NCI-H2227 (cell line): ENCODE results near the gene PIK3C2G.
"Not testable (repeated sequence)": the region's sequence is repeated elsewhere in the genome, so short reads cannot be mapped to it uniquely, and the experiment has no call there.

ENCODE experiments used
- DNase-seq: peaks from one replicate; lab custom pipeline; 2025; ENCODE audit not compliant: unreplicated experiment; lab: John Stamatoyannopoulos, UW

PIK3C2G gene

DNA sequence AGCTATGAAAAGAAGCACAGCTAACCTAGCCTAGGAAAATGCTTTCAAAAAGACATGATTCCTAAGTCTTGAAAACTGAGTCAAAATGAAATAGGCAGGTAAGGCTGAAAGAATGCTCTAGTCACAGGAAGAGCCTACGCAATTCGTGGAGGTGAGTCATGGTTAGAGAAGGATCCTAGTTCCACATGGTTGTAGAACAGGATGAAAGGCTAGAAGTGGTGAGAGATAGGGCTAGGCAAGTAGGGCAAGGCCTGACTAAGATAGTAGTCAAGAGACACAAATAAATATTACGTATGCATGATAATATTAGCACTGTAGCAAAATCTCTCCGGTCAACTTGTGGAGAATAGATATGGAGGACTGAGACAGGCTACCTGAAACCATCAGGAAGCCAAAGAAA is 429.3 kb downstream of the PIK3C2G start:
- DNase-seq = no peak

DNA sequence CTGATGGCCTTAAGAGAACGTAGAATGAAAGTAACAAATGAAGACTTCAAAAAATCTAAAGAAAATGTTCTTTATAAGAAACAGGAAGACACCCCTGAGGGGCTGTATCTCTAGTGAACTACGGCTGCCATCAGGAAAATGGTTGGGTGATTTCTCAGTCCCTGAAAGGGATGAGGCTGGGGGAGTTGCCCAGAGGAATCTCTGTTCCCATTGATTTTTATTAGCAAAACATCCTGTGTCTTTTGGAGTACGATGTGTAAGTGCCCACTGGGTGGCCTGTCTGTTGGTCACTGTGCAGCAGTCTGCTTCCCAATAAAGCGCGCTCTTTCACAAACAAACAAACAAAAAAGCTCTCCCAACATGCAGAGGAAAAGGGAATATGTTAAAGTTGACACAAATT is 432.7 kb downstream of the PIK3C2G start:
- DNase-seq = not testable (repeated sequence)

DNA sequence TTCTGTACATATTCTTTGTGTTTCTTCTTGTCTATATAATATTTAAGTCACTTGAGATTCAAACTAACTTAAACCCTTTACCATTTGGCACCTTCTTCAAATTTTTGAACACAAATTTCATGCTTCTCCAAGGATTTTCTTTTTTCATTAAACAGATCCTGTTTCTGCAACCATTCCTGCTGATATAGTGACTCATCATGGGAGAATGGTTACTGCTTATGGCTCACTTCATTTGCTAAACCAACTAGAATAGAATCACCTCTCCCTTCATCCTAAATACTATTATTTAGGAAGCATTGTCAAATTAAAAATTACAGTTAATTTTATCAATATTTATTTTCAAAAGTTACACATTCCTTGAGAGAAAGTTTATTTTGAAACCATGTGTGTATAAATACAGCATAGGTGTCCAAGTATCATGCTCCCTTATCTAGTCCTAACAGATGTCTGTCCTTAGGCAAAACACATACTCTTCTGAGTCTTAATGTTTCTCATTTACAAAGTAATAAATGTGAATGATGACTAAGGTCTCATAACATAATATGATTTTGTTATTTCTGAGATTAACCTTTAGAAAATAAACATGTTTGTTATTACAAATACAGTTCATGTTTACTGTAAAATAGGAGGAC is 435.8 kb downstream of the PIK3C2G start:
- no peak for DNase-seq
